ENCODE measurements around the gene EPHA10. TPM values are rescaled to one million over a fixed set of nuclear protein-coding genes. Genes with fewer than 3 reads are reported as not detected.

Gene EPHA10
- total RNA-seq, 1 experiment from 2014 or later: 1.0 TPM

DNA sequence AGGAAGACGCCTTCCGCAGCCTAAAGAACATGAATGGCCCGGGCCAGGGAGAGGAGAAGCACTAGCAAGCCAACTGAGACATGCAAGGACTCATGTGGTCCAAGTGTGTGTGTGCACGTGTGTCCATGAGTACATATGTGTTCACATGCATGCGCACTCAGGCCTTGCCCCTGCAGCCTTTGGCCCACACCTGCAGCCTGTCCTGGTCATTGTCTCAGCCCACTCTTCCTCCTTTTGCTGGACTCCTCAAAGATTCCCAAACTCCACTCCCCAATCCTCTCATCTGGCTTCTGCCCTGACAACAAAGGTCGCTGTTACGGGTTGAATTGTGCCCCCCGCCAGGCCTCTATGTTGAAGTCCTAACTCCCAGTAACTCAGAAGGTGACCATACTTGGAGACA is 50.7 kb downstream of the EPHA10 start:
- CTCF ChIA-PET: no interaction called here
- TF ChIP-seq, protein P1, sequence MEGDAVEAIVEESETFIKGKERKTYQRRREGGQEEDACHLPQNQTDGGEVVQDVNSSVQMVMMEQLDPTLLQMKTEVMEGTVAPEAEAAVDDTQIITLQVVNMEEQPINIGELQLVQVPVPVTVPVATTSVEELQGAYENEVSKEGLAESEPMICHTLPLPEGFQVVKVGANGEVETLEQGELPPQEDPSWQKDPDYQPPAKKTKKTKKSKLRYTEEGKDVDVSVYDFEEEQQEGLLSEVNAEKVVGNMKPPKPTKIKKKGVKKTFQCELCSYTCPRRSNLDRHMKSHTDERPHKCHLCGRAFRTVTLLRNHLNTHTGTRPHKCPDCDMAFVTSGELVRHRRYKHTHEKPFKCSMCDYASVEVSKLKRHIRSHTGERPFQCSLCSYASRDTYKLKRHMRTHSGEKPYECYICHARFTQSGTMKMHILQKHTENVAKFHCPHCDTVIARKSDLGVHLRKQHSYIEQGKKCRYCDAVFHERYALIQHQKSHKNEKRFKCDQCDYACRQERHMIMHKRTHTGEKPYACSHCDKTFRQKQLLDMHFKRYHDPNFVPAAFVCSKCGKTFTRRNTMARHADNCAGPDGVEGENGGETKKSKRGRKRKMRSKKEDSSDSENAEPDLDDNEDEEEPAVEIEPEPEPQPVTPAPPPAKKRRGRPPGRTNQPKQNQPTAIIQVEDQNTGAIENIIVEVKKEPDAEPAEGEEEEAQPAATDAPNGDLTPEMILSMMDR (IDR thresholded peaks at IDR 0.05; ENCODE audit: unreplicated experiment): no peak
- DNase-seq (ENCODE audit: unreplicated experiment): no peak
- Mint-ChIP-seq H3K4me3 (ENCODE audit: unreplicated experiment) (no peak overlapping the region), H3K27me3 (ENCODE audit: insufficient read depth, unreplicated experiment) (no peaks in the 10 kb centered on the region), H3K4me1 (ENCODE audit: insufficient read depth, unreplicated experiment) (no peaks in the 10 kb centered on the region), H3K9me3 (ENCODE audit: unreplicated experiment) (no peaks in the 10 kb centered on the region), H3K36me3 (ENCODE audit: insufficient read depth, unreplicated experiment) (no peaks in the 10 kb centered on the region), H3K27ac (ENCODE audit: low read depth, unreplicated experiment) (no peak overlapping the region)
- intact Hi-C loops (cut with micrococcal nuclease): loop anchor here (10.0 kb wide), 1 partner anchor 1389 kb away; the partner anchor contains the start of gene EVA1B
- BruUV-seq (replicated peaks): no TSS peak
- POLR2A ChIA-PET: no interaction called here

DNA sequence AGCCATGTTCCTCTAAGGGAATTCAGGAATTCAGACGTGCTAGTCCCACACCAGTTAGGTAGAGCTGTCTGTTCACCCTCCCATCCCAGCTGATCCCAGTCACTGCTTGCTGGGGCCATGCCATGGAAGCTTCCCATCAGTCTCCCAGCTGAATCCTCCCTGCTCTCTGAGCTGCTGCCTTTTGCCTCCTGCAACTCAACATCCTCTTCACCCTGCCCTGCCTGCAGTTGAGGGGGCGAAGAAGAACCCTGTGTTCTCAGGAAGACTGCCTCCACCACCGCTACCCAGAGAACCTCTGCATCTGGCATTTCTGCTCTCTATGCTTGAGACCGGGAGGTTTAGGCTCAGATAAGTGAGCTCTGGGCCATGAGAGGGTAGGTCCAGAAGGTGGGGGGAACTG is 56.4 kb downstream of the EPHA10 start:
- no peak overlapping the region for H3K27ac Mint-ChIP-seq (ENCODE audit: low read depth, unreplicated experiment)

DNA sequence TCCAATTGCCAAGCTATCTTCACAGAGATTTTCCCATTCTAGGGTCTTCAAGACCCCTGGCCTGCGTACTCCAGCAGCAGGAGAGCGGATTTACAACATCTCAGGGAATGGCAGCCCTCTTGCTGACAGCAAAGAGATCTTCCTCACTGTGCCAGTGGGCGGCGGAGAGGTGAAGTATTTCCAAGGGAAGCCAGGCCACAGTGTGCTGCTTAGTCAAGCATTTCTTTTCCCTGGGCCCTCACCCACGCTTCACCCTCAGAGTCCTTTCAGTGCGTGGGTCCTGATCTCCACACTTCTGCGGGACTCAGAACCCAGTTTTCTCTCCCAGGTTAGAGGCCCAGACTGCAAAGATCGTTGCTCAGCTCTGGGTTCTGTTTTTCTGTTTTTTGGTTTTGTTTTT is 59.5 kb downstream of the EPHA10 start:
- Mint-ChIP-seq H3K4me1 (ENCODE audit: insufficient read depth, unreplicated experiment) (no peaks in the 10 kb centered on the region), H3K36me3 (ENCODE audit: insufficient read depth, unreplicated experiment) (peaks cover 44% of the 10 kb centered on the region), H3K9me3 (ENCODE audit: unreplicated experiment) (no peaks in the 10 kb centered on the region), H3K27ac (ENCODE audit: low read depth, unreplicated experiment) (no peak overlapping the region), H3K4me3 (ENCODE audit: unreplicated experiment) (no peak overlapping the region), H3K27me3 (ENCODE audit: insufficient read depth, unreplicated experiment) (no peaks in the 10 kb centered on the region)
- DNase-seq (ENCODE audit: unreplicated experiment): no peak
- CTCF ChIA-PET: interaction anchor here (0.6 to 1.4 kb wide), 2 partner anchors 10 to 103 kb away, joined by 4 read pairs; no protein-coding TSS in a partner anchor
- intact Hi-C loops (cut with micrococcal nuclease): no loop called here
- TF ChIP-seq, protein P1 (IDR thresholded peaks at IDR 0.05; ENCODE audit: unreplicated experiment): no peak
- BruUV-seq (replicated peaks): no TSS peak
- POLR2A ChIA-PET: interaction anchor here (1.7 kb wide), 1 partner anchor 14 kb away, joined by 5 read pairs; a partner anchor contains a TSS

More for the DNA sequence above, 56.4 kb downstream of the EPHA10 start:
- H3K36me3 Mint-ChIP-seq (ENCODE audit: insufficient read depth, unreplicated experiment): peaks cover 21% of the 10 kb centered on the region
- DNase-seq (ENCODE audit: unreplicated experiment): no peak
- no peaks in the 10 kb centered on the region for H3K27me3 Mint-ChIP-seq (ENCODE audit: insufficient read depth, unreplicated experiment)
- intact Hi-C loops (cut with micrococcal nuclease): no loop called here
- H3K9me3 Mint-ChIP-seq (ENCODE audit: unreplicated experiment): no peaks in the 10 kb centered on the region
- BruUV-seq (replicated peaks): no TSS peak
- no peaks in the 10 kb centered on the region for H3K4me1 Mint-ChIP-seq (ENCODE audit: insufficient read depth, unreplicated experiment)
- POLR2A ChIA-PET: no interaction called here
- no peak overlapping the region for H3K4me3 Mint-ChIP-seq (ENCODE audit: unreplicated experiment)
- CTCF ChIA-PET: interaction anchor here (0.7 to 1.1 kb wide), 2 partner anchors 26 to 99 kb away, joined by 3 read pairs; no protein-coding TSS in a partner anchor
- TF ChIP-seq, protein P1 (IDR thresholded peaks at IDR 0.05; ENCODE audit: unreplicated experiment): no peak

DNA sequence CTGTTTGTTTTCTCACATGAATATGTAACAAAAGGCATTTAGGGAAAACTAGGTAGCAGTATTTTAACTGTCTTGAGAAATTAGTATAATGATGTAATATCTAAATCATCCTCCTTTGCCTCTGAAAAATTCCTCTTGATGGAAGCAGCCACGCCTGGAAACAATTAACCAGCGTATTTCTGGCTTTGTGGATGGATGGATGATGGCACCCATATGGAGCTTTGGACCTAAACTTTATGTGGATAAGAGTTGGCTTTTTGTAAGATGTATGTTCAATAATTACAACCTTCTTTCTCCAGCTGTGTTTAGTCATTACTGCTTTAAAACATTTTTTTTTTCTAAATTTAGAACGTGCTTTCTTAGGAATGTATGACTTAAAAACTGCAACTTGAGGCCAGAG is 60.0 kb downstream of the EPHA10 start:
- DNase-seq (ENCODE audit: unreplicated experiment): no peak
- Mint-ChIP-seq H3K4me3 (ENCODE audit: unreplicated experiment) (no peak overlapping the region), H3K27ac (ENCODE audit: low read depth, unreplicated experiment) (no peak overlapping the region), H3K27me3 (ENCODE audit: insufficient read depth, unreplicated experiment) (no peaks in the 10 kb centered on the region), H3K9me3 (ENCODE audit: unreplicated experiment) (no peaks in the 10 kb centered on the region), H3K4me1 (ENCODE audit: insufficient read depth, unreplicated experiment) (no peaks in the 10 kb centered on the region), H3K36me3 (ENCODE audit: insufficient read depth, unreplicated experiment) (peaks cover 47% of the 10 kb centered on the region)
- BruUV-seq (replicated peaks): no TSS peak
- intact Hi-C loops (cut with micrococcal nuclease): no loop called here
- ChIA-PET POLR2A (interaction anchor here (1.7 kb wide), 1 partner anchor 14 kb away, joined by 5 read pairs; a partner anchor contains a TSS), CTCF (no interaction called here)
- TF ChIP-seq, protein P1 (IDR thresholded peaks at IDR 0.05; ENCODE audit: unreplicated experiment): no peak
